ENCODE measurements around the gene UBE2L5.
"Not testable (repeated sequence)": the region's sequence is repeated elsewhere in the genome, so short reads cannot be mapped to it uniquely, and the experiment has no call there.

The UBE2L5 gene

DNA sequence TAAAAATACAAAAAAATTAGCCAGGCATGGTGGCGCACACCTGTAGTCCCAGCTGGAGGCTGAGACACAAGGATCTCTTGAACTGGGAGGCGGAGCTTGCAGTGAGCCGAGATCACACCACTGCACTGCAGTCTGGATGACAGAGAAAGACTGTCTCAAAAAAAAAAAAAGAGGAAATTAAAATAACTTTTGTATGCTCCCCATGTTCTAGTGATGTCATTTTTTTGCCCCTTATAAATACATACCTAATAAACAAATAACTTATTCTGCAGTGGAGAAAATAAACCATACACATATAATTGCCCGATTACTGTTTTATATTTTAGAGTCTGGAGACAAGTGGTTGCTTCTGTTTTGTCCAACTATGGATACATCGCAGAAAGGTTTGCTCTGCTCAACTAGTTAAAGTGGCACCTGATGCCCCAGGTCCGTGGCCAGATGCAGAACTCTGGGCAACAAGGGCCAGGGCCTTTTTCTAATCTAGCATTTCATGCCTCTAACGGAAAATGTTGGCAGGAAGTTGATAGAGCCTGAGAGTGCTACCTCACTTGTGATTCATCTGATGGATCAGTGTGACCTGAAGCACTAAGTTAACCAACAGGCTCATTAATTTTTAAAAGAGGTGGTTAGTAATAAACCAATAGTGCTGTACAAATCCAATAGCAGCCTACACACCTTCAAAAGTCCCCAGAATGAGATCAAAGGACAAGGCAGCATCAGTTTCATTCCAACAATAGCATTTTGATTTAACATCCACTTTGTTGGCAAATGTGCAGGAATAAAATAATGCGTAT, 18.8 kb downstream of the UBE2L5 start:
- DNase-seq = no peak

GRCh38 chr13:30442926-30443325, 20.6 kb downstream of the UBE2L5 start:
- DNase-seq = no peak

DNA sequence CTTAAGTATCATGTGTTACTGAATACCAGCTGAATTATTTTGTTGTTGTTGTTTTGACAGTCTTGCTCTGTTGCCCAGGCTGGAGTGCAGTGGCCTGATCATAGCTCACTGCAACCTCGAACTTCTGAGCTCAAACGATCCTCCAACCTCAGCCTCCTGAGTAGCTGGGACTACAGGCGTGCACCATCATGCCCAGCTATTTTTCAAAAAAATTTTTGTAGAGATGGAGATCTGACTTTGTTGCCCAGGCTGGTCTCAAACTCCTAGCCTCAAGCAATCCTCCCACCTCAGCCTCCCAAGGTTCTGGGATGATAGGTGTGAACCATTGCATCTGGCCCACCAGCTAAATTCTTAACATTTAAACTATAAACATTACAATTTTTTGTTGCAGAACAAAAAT, 21.2 kb downstream of the UBE2L5 start:
- not testable (repeated sequence) for DNase-seq

GRCh38 chr13:30443957-30444404, 21.7 kb downstream of the UBE2L5 start:
- no peak for DNase-seq

DNA sequence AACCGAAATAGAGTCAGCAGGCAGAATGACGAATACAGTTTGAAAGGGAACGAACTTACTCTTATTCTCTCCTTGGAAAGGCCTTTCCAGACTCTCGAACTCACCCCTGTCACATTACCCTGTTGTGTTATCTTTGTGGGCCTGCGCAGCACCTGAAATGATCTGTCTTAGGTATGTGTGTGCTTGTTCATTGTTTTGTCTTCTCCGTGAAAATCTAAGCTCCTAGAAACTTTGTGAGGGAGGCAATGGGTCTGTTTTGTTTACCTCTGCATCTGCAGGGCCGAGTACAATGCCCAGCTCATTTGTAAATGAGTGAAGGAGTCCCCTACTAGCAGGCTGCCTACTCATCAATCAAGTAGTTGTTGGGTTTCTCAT, 23.8 kb downstream of the UBE2L5 start:
- DNase-seq = no peak

DNA sequence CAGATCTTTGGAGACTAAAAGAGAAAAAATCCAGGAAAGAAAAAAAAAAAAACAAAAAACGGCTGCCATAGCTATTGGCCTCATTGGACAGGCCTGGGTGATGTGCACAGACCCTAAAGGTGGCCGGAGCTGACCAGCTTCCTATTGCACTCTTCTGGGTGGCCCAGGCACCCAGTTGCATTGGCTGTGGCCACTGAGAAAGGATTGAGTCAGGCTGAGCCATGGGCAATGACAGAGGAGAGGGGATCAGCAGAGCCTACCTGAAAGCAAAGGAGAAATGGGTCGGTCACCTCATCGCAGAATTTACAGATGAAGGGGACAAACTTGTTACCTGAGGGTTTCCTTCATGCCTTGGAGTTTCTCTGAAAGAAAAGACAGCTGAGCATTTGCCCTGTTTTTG, 26.1 kb downstream of the UBE2L5 start:
- DNase-seq = no peak

DNA sequence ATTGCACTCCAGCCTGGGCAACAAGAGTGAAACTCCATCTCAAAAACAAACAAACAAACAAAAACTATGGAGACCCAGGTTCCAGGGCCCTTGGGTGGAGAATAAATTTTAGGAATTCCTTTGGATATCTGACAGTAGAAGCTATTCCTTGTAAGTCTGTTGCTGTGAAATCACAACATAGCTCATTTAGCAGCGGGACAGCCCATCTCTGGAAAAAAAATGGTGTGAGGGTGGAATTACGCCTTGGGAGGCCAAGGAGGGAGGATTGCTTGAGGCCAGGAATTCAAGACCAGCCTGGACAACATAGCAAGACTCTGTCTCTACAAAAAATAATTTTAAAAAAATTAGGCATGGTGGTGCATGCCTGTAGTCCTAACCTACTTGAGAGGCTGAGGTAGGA, 27.8 kb downstream of the UBE2L5 start:
- DNase-seq = no peak

DNA sequence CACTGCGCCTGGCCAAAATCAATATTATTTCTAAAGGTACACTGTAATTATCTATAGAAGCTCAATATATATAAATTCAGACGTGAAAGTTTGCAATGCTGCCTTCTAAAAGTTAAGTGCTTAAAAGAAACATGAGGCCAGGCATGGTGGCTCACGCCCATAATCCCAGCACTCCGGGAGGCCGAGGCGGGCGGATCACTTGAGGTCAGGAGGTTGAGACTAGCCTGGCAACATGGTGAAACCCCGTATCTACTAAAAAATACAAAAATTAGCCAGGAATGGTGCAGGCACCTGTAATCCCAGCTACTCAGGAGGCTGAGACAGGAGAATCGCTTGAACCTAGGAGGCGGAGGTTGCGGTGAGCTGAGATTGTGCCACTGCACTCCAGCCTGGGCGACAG, 29.2 kb downstream of the UBE2L5 start:
- DNase-seq = not testable (repeated sequence)

DNA sequence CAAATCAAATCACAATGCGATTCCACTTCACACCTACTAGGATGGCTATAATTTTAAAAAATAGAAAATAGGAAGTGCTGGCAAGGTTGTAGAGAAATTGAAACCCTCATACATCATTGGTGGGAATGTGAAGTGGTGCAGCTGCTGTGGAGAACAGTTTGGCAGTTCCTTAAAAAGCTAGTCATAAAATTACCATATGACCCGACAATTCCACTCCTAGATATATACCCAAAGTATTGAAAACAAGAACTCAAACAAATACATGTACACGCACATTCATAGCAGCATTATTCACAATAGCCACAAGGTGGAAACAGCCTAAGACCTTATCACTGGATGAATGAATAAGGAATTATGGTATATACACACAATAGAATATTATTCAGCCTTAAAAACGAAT, 31.4 kb downstream of the UBE2L5 start:
- DNase-seq = no peak

GRCh38 chr13:30454991-30455390, 32.7 kb downstream of the UBE2L5 start:
- DNase-seq = no peak

- no peak for DNase-seq
Observed at GRCh38 chr13:30456290-30456689, 34.0 kb downstream of the UBE2L5 start.

GRCh38 chr13:30457306-30457891, 35.1 kb downstream of the UBE2L5 start:
- no peak for DNase-seq

- DNase-seq = peak; percentile 13
Observed at GRCh38 chr13:30461279-30462066, 39.2 kb downstream of the UBE2L5 start.

- peak; percentile 54 for DNase-seq
Observed at GRCh38 chr13:30463787-30464495, 41.6 kb downstream of the UBE2L5 start.

- peak; percentile 77 for DNase-seq
Observed at GRCh38 chr13:30464496-30465342, 42.4 kb downstream of the UBE2L5 start.

DNA sequence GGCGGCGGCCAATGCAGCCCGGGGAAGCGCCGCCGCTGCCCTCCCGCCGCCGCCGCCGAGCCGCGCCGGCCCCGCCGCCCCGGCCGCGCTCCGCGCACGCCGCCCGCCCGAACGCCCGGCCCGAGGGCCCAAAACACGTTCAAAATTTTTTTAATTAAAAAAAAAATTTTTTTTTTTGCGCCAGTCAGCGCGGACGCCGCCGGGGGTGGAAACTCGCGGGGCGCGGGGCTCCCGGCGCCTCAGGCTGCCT, 43.0 kb downstream of the UBE2L5 start:
- DNase-seq = no peak

- DNase-seq = peak; percentile 99
Observed at GRCh38 chr13:30465593-30466357, 43.5 kb downstream of the UBE2L5 start, which contains the start of gene HMGB1. TSS of gene HMGB1 (minus strand) at chr13:30465936. CDS start at chr13:30463680, 2,256 bp downstream.

- DNase-seq = no peak
Observed at GRCh38 chr13:30466358-30466714, 44.0 kb downstream of the UBE2L5 start.

DNA sequence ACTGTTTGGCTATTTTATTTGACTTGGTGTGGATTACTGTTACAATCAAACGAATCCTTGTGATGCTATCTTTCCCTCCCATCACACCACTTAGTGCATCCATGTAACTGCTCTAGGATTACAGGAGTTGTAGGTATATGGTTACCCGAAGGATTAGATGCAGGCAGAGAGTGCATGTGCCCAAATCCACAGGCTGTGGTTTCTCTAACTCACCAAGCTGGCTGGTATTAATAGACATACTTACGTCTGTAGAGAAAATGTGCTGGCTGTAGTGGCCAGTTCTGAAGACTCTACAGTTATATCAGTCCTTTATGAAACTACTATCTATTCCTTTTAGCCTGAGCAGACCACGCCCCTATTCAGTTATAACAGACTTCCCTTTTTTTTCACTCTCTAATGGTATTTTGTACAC, 44.6 kb downstream of the UBE2L5 start:
- peak; percentile 7 for DNase-seq

DNA sequence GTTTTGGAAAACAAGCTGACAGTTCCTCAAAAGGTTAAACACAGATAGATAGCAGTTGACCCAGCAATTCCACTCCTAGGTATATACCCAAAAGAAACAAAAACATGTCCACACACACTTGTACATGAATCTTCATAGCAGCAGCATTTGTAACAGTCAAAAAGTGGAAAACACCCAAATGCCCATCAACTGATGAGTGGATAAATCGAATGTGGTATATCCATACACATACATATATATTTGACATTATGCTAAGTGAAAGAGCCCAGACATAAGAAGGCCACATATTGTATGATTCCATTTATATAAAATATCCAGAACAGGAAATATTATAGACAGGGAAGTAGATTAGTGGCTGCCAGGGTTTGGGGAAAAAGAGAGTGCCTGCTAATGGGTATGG, 51.4 kb downstream of the UBE2L5 start:
- DNase-seq = no peak

GRCh38 chr13:30477346-30478195, 55.3 kb downstream of the UBE2L5 start:
- no peak for DNase-seq

Data from COR-L47 (cell line).